Fibroblast of peridontal ligament (primary cell): ENCODE results near the gene TBC1D1.
"Not testable (repeated sequence)": the region's sequence is repeated elsewhere in the genome, so short reads cannot be mapped to it uniquely, and the experiment has no call there.

Source experiments
- DNase-seq: peaks from one replicate; pipeline ENCODE4 v3.0.0-alpha.2; 2010; ENCODE audit errors: extremely low read depth

Gene TBC1D1

GRCh38 chr4:37891260-37892159, 626 bp downstream of the TBC1D1 start:
- peak; percentile 17 for DNase-seq

GRCh38 chr4:37892641-37893040, 1.8 kb downstream of the TBC1D1 start:
- DNase-seq = no peak

- no peak for DNase-seq
Observed at GRCh38 chr4:37893164-37893563, 2.3 kb downstream of the TBC1D1 start.

GRCh38 chr4:37895271-37895670, 4.4 kb downstream of the TBC1D1 start:
- DNase-seq = no peak

- DNase-seq = no peak
Observed at GRCh38 chr4:37896206-37896860, 5.4 kb downstream of the TBC1D1 start.

GRCh38 chr4:37902212-37902611, 11.3 kb downstream of the TBC1D1 start:
- no peak for DNase-seq

- DNase-seq = no peak
Observed at GRCh38 chr4:37902738-37903693, 12.1 kb downstream of the TBC1D1 start.

- DNase-seq = no peak
Observed at GRCh38 chr4:37903901-37904300, 13.0 kb downstream of the TBC1D1 start.

GRCh38 chr4:37904824-37905223, 13.9 kb downstream of the TBC1D1 start:
- no peak for DNase-seq

- DNase-seq = no peak
Observed at GRCh38 chr4:37905533-37906169, 14.8 kb downstream of the TBC1D1 start.

- DNase-seq = peak; percentile 17
Observed at GRCh38 chr4:37908488-37909331, 17.8 kb downstream of the TBC1D1 start.

- DNase-seq = no peak
Observed at GRCh38 chr4:37909332-37910090, 18.6 kb downstream of the TBC1D1 start.

- no peak for DNase-seq
Observed at GRCh38 chr4:37910091-37910486, 19.2 kb downstream of the TBC1D1 start.

- DNase-seq = no peak
Observed at GRCh38 chr4:37914539-37914938, 23.7 kb downstream of the TBC1D1 start.

- DNase-seq = no peak
Observed at GRCh38 chr4:37917388-37917787, 26.5 kb downstream of the TBC1D1 start.

GRCh38 chr4:37918653-37919052, 27.8 kb downstream of the TBC1D1 start:
- DNase-seq = no peak

GRCh38 chr4:37922328-37922727, 31.4 kb downstream of the TBC1D1 start:
- peak; percentile 55 for DNase-seq

GRCh38 chr4:37923089-37923488, 32.2 kb downstream of the TBC1D1 start:
- DNase-seq = not testable (repeated sequence)

- DNase-seq = no peak
Observed at GRCh38 chr4:37924946-37925345, 34.1 kb downstream of the TBC1D1 start.

GRCh38 chr4:37927434-37927833, 36.5 kb downstream of the TBC1D1 start:
- DNase-seq = no peak
